GM21367 (cell line): ENCODE measurements around the gene SMYD3.

Source experiments
- ATAC-seq: cut with Tn5 transposase; IDR thresholded peaks from one replicate; pipeline ENCODE4 v1.9.1; 2021; ENCODE audit not compliant: unreplicated experiment

Gene SMYD3

GRCh38 chr1:245881767-245882391 is 625.2 kb downstream of the SMYD3 start:
- ATAC-seq, result no peak

- no peak for ATAC-seq
Observed at GRCh38 chr1:245880754-245881403, 626.2 kb downstream of the SMYD3 start.

- no peak for ATAC-seq
Observed at GRCh38 chr1:245879091-245879490, 628.0 kb downstream of the SMYD3 start.

GRCh38 chr1:245878585-245878984 is 628.5 kb downstream of the SMYD3 start:
- no peak for ATAC-seq

- no peak for ATAC-seq
Observed at GRCh38 chr1:245877976-245878375, 629.1 kb downstream of the SMYD3 start.

GRCh38 chr1:245876586-245876985 is 630.5 kb downstream of the SMYD3 start:
- ATAC-seq, result no peak

- ATAC-seq, result no peak
Observed at GRCh38 chr1:245875581-245876261, 631.4 kb downstream of the SMYD3 start.

GRCh38 chr1:245874942-245875580 is 632.0 kb downstream of the SMYD3 start:
- no peak for ATAC-seq

- ATAC-seq, result no peak
Observed at GRCh38 chr1:245873883-245874671, 633.0 kb downstream of the SMYD3 start.

GRCh38 chr1:245873068-245873467 is 634.0 kb downstream of the SMYD3 start:
- ATAC-seq, result no peak

GRCh38 chr1:245872475-245872874 is 634.6 kb downstream of the SMYD3 start:
- ATAC-seq, result no peak

- no peak for ATAC-seq
Observed at GRCh38 chr1:245871915-245872314, 635.2 kb downstream of the SMYD3 start.

GRCh38 chr1:245871191-245871590 is 635.9 kb downstream of the SMYD3 start:
- ATAC-seq, result no peak

GRCh38 chr1:245870698-245871097 is 636.4 kb downstream of the SMYD3 start:
- no peak for ATAC-seq

- ATAC-seq, result no peak
Observed at GRCh38 chr1:245869847-245870246, 637.2 kb downstream of the SMYD3 start.

- no peak for ATAC-seq
Observed at GRCh38 chr1:245867738-245868137, 639.3 kb downstream of the SMYD3 start.

- ATAC-seq, result no peak
Observed at GRCh38 chr1:245864872-245865271, 642.2 kb downstream of the SMYD3 start.

GRCh38 chr1:245863566-245864184 is 643.4 kb downstream of the SMYD3 start:
- ATAC-seq, result no peak

GRCh38 chr1:245862812-245863540 is 644.1 kb downstream of the SMYD3 start:
- no peak for ATAC-seq
